Sigmoid colon (tissue), 7 donors: Measurements from ENCODE around the gene ACTR3C. TPM values are rescaled to one million over a fixed set of nuclear protein-coding genes. Genes with fewer than 3 reads are reported as not detected.

Experiments
- DNase-seq: peaks from one replicate; pipeline ENCODE4 v3.0.0-alpha.2; 2019
- H3K27ac ChIP-seq, 4 donors: fragments of 200-600 bp; sonication (generic); one replicate each; pipeline ENCODE4 v1.5.1; 2016 to 2019; ENCODE audit warnings: mild to moderate bottlenecking in 1 of 4
- H3K27me3 ChIP-seq, 3 donors: fragments of 200-600 bp; sonication (generic); one replicate each; pipeline ENCODE4 v1.5.1; 2019; ENCODE audit warnings: mild to moderate bottlenecking in 1 of 3
- H3K36me3 ChIP-seq, 4 donors: fragments of 200-600 bp; sonication (generic); one replicate each; pipeline ENCODE4 v1.5.1; 2016 to 2019
- H3K4me1 ChIP-seq, 4 donors: fragments of 200-600 bp; sonication (generic); one replicate each; pipeline ENCODE4 v1.5.1; 2017 to 2019
- H3K4me3 ChIP-seq, 4 donors: fragments of 200-600 bp; sonication (generic); one replicate each; pipeline ENCODE4 v1.5.1; 2017 to 2019; ENCODE audit warnings: mild to moderate bottlenecking in 2 of 4, moderate library complexity in 1 of 4
- H3K9me3 ChIP-seq, 4 donors: fragments of 200-600 bp in 3 of 4; sonication (generic) in 3 of 4; one replicate each; pipeline versions ENCODE4 v1.5.1 to v1.6.1; 2013 to 2019
- CTCF ChIP-seq, 4 experiments: fragments of 450-650 bp in 3 of 4; fragments of 200-600 bp in 1 of 4; IDR thresholded peaks; one replicate each; pipeline ENCODE4 v1.5.1; 2016 to 2019; ENCODE audit warnings: antibody characterized with exemption in 4 of 4, mild to moderate bottlenecking in 3 of 4, moderate library complexity in 2 of 4
- EP300 ChIP-seq, 4 donors: sonication (generic); formaldehyde crosslinking; IDR thresholded peaks; one replicate each; pipeline ENCODE4 v1.6.1; 2017; ENCODE audit warnings: antibody characterized with exemption in 4 of 4
- POLR2A ChIP-seq, 2 donors: fragments of 450-650 bp; IDR thresholded peaks; one replicate each; pipeline ENCODE4 v1.6.1; 2016; ENCODE audit warnings: antibody characterized with exemption in 2 of 2, mild to moderate bottlenecking in 2 of 2, moderate library complexity in 2 of 2
- POLR2AphosphoS5 ChIP-seq, 4 donors: sonication (generic); formaldehyde crosslinking; IDR thresholded peaks; one replicate each; pipeline ENCODE4 v1.6.1; 2017; ENCODE audit warnings: antibody characterized with exemption in 4 of 4
- WGBS, 2 donors: extraction: QIAGEN DNeasy Blood & Tissue Kit; methylation state at CpG; one replicate each; pipeline ENCODE4 v1.1.7; 2013; 5-methylcytosine and 5-hydroxymethylcytosine counted together
- intact Hi-C: fragments of 100-400 bp; cut with DNase I; formaldehyde crosslinking; loops from one replicate; pipeline ENCODE4 v1.15.1; 2023
- polyA plus RNA-seq, 3 donors: library from polyadenylated mRNA; stranded (reverse); fragments of 200-250 nt; gene quantifications; one replicate each; pipeline ENCODE4 v1.2.3, GENCODE V29; 2013
- total RNA-seq, 4 donors: library from RNA; depleted of rRNA; stranded (reverse); fragments of >200 nt; gene quantifications; one replicate each; pipeline ENCODE4 v1.1.0, GENCODE V29; 2016
- donor health status: healthy with polysubstance abuse.
- donor health status: Bipolar disorder and iron deficiency.
- donor health status: healthy.

ACTR3C gene
- total and polyA plus RNA-seq, 7 donors, result 2.9 to 13.3 (median 8.3) TPM

GRCh38 chr7:150338166-150338829 is 15.0 kb upstream of the ACTR3C start:
- intact Hi-C loops, result no loop called here
- no peak for TF ChIP-seq POLR2A (IDR thresholded peaks at IDR 0.05)
- no peak for TF ChIP-seq POLR2AphosphoS5 (IDR thresholded peaks at IDR 0.05)
- no peak for TF ChIP-seq EP300 (IDR thresholded peaks at IDR 0.05)
- no peak for TF ChIP-seq CTCF (IDR thresholded peaks at IDR 0.05)
- Histone ChIP-seq H3K4me3 (no peak overlapping the region), H3K27me3 (no peaks in the 10 kb centered on the region), H3K36me3 (peaks cover 0 to 12% (median 4%) of the 10 kb centered on the region in 4 donors), H3K4me1 (peaks cover 0 to 85% (median 73%) of the 10 kb centered on the region in 4 donors), H3K27ac (peak overlapping the region; percentile 29 to 93 (median 83)), H3K9me3 (no peaks in the 10 kb centered on the region)
- WGBS, 2 donors, result 51 to 77% methylated on average over 11 of the region's 11 CpGs
- no peak for DNase-seq

GRCh38 chr7:150337659-150338081 is 14.3 kb upstream of the ACTR3C start:
- Histone ChIP-seq H3K36me3 (peaks cover 0 to 12% (median 4%) of the 10 kb centered on the region in 4 donors), H3K27ac (peak overlapping the region; percentile 74 to 93 (median 83)), H3K4me3 (no peak overlapping the region), H3K27me3 (no peaks in the 10 kb centered on the region), H3K4me1 (peaks cover 0 to 85% (median 73%) of the 10 kb centered on the region in 4 donors), H3K9me3 (no peaks in the 10 kb centered on the region)
- TF ChIP-seq POLR2AphosphoS5 (IDR thresholded peaks at IDR 0.05), result no peak
- no peak for TF ChIP-seq CTCF (IDR thresholded peaks at IDR 0.05)
- TF ChIP-seq EP300 (IDR thresholded peaks at IDR 0.05), result no peak
- no peak for TF ChIP-seq POLR2A (IDR thresholded peaks at IDR 0.05)
- intact Hi-C loops, result no loop called here
- DNase-seq, result no peak
- WGBS, 2 donors, result 27 to 69% methylated on average over 6 of the region's 6 CpGs

- WGBS, 2 donors, result 39 to 77% methylated on average over 18 of the region's 18 CpGs
- Histone ChIP-seq H3K4me1 (peaks cover 0 to 85% (median 71%) of the 10 kb centered on the region in 4 donors), H3K27ac (peak overlapping the region; percentile 74 to 93 (median 83)), H3K27me3 (no peaks in the 10 kb centered on the region), H3K4me3 (no peak overlapping the region), H3K9me3 (no peaks in the 10 kb centered on the region), H3K36me3 (peaks cover 0 to 12% (median 6%) of the 10 kb centered on the region in 4 donors)
- TF ChIP-seq CTCF (IDR thresholded peaks at IDR 0.05) (no peak), EP300 (IDR thresholded peaks at IDR 0.05) (no peak), POLR2A (IDR thresholded peaks at IDR 0.05) (no peak), POLR2AphosphoS5 (IDR thresholded peaks at IDR 0.05) (no peak)
- DNase-seq, result no peak
- intact Hi-C loops, result no loop called here
Measured at GRCh38 chr7:150337179-150337578, 13.8 kb upstream of the ACTR3C start.

DNA sequence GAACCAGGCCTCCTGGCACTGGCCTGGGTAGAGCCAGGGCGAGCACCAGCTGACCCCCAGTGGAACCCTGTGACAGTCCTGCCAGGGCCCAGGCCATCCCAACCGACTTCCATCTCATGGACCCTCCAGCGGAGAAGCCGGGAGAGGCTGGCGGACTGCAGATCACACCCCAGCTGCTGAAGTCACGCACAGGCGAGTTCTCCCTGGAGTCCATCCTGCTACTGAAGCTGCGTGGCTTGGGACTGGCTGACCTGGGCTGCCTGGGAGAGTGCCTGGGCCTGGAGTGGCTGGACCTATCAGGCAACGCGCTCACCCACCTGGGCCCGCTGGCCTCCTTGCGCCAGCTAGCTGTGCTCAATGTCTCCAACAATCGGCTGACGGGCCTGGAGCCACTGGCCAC is 13.4 kb upstream of the ACTR3C start:
- TF ChIP-seq EP300 (IDR thresholded peaks at IDR 0.05) (no peak), CTCF (IDR thresholded peaks at IDR 0.05) (no peak), POLR2A (IDR thresholded peaks at IDR 0.05) (no peak), POLR2AphosphoS5 (IDR thresholded peaks at IDR 0.05) (no peak)
- Histone ChIP-seq H3K36me3 (peaks cover 0 to 13% (median 6%) of the 10 kb centered on the region in 4 donors), H3K4me1 (peaks cover 0 to 80% (median 67%) of the 10 kb centered on the region in 4 donors), H3K27me3 (no peaks in the 10 kb centered on the region), H3K9me3 (no peaks in the 10 kb centered on the region), H3K27ac (peak overlapping the region; percentile 74 to 93 (median 83)), H3K4me3 (no peak overlapping the region)
- intact Hi-C loops, result no loop called here
- WGBS, 2 donors, result 93 to 95% methylated on average over 14 of the region's 14 CpGs
- no peak for DNase-seq
